NK-92 (cell line): ENCODE data around the gene CACNG1.

ENCODE experiments used
- DNase-seq: peaks from one replicate; lab custom pipeline; 2025; ENCODE audit not compliant: unreplicated experiment; lab: John Stamatoyannopoulos, UW

Gene CACNG1, protein sequence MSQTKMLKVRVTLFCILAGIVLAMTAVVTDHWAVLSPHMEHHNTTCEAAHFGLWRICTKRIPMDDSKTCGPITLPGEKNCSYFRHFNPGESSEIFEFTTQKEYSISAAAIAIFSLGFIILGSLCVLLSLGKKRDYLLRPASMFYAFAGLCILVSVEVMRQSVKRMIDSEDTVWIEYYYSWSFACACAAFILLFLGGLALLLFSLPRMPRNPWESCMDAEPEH

GRCh38 chr17:67044016-67044772 is at the start of gene CACNG1:
CACNG1 (plus strand) TSS chr17:67044554; CDS start chr17:67044661, 107 bp downstream.
- no peak for DNase-seq

DNA sequence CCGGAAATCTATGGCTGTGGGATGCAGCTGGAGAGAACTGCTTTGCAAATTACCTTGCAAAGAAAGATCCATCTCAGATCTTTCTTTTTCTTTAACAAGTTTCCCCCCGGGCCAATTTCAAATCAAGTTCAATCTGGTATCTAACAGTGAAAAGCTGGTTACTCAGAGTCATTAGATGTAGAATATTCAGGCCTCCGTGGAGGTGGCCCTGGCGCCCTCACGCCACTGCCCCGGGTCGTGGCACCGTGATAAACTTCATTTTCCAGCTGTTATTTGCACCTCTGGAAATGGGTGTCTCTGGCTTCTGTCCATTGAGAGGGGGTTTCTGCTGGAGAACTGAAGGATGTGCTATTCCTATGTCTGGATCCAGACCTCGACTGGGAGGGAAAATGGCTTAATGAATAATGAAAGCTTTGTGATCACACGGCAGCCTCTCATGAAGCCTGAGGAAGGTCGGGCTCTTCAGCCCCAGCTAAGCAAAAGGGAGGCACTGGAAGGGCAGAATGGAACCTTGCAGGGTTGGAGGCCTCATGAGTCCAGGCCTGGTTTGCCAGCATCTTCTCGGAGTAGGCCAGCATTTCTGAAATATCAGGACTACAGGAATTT is 49.3 kb upstream of the CACNG1 start:
- no peak for DNase-seq

- no peak for DNase-seq
Observed at GRCh38 chr17:66995944-66996343, 48.4 kb upstream of the CACNG1 start.

GRCh38 chr17:66996926-66997325 is 47.4 kb upstream of the CACNG1 start:
- no peak for DNase-seq

DNA sequence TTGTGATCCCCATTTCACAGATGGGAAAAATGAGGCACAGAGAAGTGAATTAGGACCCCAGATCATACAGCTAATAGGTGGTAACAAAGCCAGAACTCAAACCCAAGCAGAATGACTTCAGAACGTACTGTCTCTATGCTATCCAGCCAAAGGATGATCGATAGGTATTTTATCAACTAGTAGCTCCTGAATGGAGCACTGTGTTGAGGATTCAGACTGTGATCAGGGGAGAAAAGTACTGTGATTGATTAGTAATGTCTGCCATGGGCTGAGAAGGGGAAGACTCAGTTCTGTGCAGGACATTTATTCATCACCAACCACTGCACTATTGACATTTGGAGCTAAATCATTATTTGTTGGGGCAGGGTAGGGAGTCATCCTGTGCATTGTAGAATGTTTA is 41.1 kb upstream of the CACNG1 start:
- no peak for DNase-seq

GRCh38 chr17:67004181-67004580 is 40.2 kb upstream of the CACNG1 start:
- DNase-seq = no peak

GRCh38 chr17:67007266-67007665 is 37.1 kb upstream of the CACNG1 start:
- DNase-seq = no peak

DNA sequence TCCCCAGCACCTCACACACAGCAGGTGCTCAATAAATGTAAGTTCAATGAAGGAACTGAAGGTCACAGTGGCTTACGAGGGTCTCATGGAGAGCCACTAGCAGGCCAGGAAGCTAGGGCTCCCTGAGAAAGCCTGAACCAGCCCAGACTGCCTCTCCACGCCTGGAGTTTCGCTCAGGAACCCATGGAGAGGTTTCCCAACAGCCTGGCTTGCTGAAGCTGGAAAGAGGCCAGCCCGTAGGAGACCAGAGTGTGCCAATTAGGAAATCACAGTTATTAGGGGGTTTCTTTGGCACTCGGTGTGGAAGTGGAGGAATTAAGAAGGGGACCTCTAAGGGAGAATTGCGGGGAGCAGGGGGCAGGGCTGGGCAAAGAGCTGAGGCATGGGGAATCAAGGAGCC is 36.3 kb upstream of the CACNG1 start:
- no peak for DNase-seq

GRCh38 chr17:67011527-67012175 is 32.7 kb upstream of the CACNG1 start:
- DNase-seq = no peak

GRCh38 chr17:67013891-67014290 is 30.5 kb upstream of the CACNG1 start:
- DNase-seq = no peak

DNA sequence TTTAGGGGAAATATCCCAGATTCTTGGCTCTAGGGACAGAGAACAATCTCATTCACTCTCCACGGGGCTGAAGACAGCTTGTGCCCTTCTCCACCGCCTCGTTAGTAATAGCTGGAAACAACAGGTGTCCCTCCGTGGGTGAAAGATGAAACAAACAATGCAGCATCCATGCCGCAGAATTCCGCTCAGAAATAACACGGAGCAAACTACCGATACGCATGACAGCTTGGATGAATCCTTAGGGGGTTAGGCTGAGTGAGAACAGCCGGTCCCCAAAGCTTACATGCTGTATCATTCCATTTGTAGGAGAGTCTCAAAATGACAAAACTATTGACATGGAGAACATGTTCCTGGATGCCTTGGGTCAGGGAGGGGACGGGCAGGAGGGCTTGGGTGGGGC is 29.4 kb upstream of the CACNG1 start:
- no peak for DNase-seq

DNA sequence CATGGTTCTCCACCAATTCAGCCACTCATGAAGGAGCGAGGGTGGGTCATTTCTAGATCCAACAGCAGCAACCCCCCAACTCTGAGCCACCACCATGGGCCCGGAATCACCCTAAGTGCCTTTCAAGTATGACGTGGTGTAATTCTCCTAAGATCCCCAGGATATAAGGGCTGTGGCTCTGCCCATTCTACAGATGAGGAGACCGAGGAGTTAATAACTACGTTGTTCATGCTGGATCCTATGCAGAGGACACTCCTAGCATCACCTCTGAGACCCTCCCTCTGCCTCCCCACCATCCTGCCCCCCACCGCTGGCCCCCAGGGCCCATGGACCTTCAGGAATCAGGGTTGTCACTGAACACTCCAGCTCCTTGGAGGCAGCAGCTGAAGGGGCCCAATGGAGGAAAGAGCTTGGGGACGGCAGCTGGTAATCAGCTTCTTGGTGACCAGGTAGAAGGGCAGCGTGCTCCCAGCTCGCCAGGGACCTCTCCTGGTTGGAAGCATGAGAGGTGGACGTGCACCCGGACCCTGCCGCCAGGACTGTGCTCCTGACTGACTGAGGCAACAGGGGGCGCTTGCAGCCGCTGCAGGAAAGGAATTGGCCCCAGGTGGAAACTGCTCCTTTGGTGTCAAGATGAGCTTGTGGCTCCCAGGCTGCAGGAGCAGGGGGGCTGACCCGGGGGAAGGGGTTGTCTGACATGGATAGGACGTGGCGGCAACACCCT is 28.2 kb upstream of the CACNG1 start:
- no peak for DNase-seq

DNA sequence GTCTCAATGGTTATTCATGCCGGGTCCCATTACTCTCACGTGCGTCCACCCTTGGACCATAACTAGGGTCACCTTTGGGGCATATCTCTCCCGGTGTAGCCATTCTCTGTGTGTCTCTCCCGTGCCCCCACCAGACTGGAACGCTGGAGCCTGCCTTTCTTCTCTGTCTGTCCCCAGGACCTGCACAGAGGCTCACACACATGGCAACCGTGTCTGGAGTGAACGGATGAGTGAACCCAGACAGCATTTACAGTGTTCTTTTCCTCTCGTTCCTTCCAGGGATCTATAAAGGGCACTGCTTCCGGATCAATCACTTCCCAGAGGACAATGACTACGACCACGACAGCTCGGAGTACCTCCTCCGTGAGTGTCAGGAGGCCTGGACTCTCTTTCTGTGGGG is 26.4 kb upstream of the CACNG1 start:
- DNase-seq = no peak

DNA sequence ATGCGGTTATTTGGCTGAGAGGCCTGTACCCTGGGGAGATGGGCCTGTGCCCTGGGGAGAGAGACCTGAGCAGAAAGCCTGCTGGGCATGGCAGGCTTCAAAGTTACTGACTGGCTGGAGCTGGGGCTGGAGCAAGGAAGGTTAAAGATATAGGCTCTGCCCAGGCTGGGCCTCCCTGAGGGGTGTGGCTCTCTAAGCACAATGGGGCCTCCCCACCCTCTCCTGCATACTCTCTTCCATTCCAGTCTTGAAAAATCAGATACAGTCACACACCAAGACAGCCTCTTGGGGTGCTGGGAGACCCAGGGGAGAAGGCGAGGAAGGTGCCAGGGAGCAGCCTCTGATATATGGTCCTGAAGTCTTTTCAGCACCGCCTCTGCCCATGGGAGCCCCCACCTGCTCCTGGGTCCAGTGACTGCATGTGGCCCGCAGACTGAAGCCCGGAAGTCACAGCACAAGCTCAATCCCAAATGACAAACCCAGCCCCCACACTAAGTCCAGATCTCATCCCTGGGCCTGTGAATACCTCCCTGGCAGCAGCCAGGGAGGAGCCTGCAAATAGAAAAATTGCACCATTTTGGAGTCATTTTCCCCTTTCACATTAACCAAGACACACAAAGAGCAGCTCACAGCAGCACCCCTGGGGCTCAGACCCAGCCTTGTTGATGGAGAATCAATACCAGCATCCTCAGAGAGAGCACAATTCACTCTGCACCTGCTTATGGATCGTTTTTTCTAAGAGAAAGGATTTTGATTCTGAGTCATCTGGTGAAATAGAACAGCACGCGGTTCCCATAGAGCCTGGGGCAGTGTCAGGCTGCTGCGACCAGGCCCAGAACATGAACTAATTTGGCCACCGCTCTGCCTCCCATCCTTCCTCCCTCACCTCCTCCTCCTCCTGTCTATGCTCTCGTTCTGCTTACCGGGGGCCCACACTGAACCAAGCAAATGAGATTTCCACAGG is 25.6 kb upstream of the CACNG1 start:
- DNase-seq = no peak

DNA sequence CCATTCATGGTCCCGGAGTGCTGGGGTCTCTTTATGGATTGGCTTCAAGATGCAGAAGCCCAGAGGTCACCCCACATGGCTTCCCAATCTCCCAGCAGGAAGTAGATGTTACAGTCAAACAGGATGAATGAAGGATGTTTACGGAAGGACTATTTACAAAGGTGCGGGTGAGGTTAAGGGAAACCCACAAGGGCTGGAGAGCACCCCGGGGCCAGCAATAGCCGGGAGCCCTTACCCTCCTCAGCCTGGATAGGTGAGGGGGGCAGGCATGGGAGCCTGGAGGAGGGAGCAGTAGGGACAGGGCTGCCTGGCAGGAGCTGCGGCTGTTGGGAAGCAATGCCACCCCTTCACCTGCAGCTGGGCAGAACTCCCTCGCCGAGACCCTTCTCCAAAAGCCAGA is 24.5 kb upstream of the CACNG1 start:
- no peak for DNase-seq

GRCh38 chr17:67020293-67020766 is 24.0 kb upstream of the CACNG1 start:
- no peak for DNase-seq

DNA sequence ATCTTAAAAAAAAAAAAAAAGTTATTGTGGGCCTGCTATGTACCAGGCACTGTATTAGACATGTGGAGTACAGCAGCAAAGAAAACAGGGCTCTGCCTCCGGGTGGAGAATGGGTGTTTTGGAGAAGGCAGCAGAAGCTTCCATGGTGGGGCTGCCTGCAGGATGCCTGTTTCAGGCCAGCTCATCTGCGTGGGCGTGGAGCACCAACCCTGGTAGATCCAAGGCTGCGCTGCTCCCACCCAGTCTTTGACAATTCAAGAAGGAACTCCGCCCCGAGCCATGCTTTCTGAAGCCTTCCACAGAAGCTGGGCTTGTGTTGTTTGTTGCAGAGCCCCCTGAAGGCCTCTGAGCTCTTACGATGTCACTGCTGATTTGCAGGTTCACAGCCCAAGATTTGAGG is 23.2 kb upstream of the CACNG1 start:
- DNase-seq = no peak

DNA sequence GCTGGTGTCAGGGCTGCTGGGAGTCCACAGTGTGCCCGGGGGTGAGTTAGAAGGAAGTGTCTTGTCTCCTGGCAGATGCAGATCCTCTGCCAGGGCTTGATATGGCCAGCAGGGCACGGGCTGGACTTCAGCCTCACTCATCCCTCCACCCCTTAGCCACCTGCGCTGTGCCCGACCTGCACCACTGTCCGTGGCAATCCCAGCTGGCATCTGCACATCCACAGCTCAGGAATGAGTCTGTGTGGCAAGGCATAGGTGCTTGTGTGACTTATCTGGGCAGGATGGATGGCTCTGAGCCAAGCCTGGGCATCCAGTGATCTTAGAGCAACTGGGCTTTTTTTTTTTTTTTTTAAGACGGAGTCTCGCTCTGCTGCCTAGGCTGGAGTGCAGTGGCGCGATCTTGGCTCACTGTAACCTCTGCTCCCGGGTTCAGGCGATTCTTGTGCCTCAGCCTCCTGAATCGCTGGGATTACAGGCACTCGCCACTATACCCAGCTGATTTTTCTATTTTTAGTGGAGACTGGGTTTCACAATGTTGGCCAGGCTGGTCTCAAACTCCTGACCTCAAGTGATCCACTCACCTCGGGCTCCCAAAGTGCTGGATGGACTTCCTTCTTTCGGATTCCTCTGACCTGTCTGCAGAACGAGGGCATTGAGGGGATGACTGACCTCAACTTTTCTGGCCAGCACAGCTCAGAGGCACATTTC is 22.5 kb upstream of the CACNG1 start:
- DNase-seq = no peak

- DNase-seq = no peak
Observed at GRCh38 chr17:67022451-67022810, 21.9 kb upstream of the CACNG1 start.
